ENCODE data around the gene GPR137C. TPM values are rescaled to one million over a fixed set of nuclear protein-coding genes. Genes with fewer than 3 reads are reported as not detected.

Gene GPR137C
- total RNA-seq, 1 donor from 2014 or later: 0.74 TPM

DNA sequence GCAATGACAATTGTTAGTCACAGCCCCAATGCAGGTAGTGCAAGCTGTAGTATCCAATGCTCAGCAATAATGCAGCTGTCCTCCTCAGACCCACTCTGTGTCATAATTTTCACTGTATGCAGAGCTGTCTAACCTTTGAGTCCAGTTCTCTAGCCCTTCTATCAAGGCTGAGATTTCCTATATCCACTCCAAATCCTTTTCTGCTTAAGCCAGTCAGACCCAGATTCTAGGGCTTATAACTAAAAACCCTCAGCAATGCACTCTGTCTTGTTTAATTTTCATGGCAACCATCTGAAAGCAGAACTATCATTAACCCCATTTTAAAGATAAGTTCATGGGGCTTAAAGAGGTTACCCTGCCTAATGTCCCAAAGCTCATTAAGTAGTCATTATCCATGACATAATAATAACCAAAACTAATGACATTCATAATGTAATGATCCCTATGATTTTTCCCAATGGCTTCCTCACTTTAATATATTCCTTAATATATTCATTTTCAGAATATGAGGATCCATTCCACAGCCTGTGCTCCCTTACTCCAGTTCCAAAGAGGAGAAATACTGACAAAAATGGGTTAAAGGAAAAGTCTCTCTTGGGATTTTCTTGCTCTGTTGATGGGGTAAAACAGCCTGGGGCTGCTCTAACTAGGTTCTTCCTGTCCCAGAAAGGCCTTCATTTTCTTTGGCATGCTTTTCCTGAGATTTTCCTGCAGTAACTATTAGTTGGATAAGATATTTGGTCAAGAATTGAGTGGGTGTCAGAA lies 29.9 kb upstream of the GPR137C start:
- intact Hi-C loops (cut with DNase I): no loop called here
- no peak for DNase-seq (ENCODE audit: extremely low spot score in 2 of 2)

GRCh38 chr14:52527052-52527451 lies 25.6 kb upstream of the GPR137C start:
- intact Hi-C loops (cut with DNase I): loop anchor here (5.0 kb wide), 1 partner anchor 1770 kb away; no protein-coding TSS in a partner anchor

More for the DNA sequence above, 29.9 kb upstream of the GPR137C start:
- H3K27ac ChIP-seq: no peak overlapping the region
- H3K4me1 ChIP-seq: no peaks in the 10 kb centered on the region
- no peaks in the 10 kb centered on the region for H3K36me3 ChIP-seq
- H3K4me3 ChIP-seq: no peak overlapping the region
- TF ChIP-seq POLR2A (IDR thresholded peaks at IDR 0.05): no peak
- no peak for TF ChIP-seq POLR2AphosphoS5 (IDR thresholded peaks at IDR 0.05; ENCODE audit: insufficient read depth in 1 of 2, low read depth in 1 of 2)
- TF ChIP-seq, protein P1, sequence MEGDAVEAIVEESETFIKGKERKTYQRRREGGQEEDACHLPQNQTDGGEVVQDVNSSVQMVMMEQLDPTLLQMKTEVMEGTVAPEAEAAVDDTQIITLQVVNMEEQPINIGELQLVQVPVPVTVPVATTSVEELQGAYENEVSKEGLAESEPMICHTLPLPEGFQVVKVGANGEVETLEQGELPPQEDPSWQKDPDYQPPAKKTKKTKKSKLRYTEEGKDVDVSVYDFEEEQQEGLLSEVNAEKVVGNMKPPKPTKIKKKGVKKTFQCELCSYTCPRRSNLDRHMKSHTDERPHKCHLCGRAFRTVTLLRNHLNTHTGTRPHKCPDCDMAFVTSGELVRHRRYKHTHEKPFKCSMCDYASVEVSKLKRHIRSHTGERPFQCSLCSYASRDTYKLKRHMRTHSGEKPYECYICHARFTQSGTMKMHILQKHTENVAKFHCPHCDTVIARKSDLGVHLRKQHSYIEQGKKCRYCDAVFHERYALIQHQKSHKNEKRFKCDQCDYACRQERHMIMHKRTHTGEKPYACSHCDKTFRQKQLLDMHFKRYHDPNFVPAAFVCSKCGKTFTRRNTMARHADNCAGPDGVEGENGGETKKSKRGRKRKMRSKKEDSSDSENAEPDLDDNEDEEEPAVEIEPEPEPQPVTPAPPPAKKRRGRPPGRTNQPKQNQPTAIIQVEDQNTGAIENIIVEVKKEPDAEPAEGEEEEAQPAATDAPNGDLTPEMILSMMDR (IDR thresholded peaks at IDR 0.05): no peak
- no peaks in the 10 kb centered on the region for H3K27me3 ChIP-seq
- H3K9me3 ChIP-seq: no peaks in the 10 kb centered on the region

GRCh38 chr14:52531481-52531880 lies 21.2 kb upstream of the GPR137C start:
- H3K36me3 ChIP-seq: peaks cover 0 to 6% of the 10 kb centered on the region in 2 donors
- no peak for DNase-seq (ENCODE audit: extremely low spot score in 2 of 2)
- no peaks in the 10 kb centered on the region for H3K4me1 ChIP-seq
- no peaks in the 10 kb centered on the region for H3K9me3 ChIP-seq
- H3K4me3 ChIP-seq: no peak overlapping the region
- no peak overlapping the region for H3K27ac ChIP-seq
- TF ChIP-seq POLR2A (IDR thresholded peaks at IDR 0.05) (no peak), POLR2AphosphoS5 (IDR thresholded peaks at IDR 0.05; ENCODE audit: insufficient read depth in 1 of 2, low read depth in 1 of 2) (no peak)
- TF ChIP-seq, protein P1 (IDR thresholded peaks at IDR 0.05): no peak
- no peaks in the 10 kb centered on the region for H3K27me3 ChIP-seq
- intact Hi-C loops (cut with DNase I): no loop called here

More at GRCh38 chr14:52527052-52527451, 25.6 kb upstream of the GPR137C start:
- H3K4me3 ChIP-seq: no peak overlapping the region
- no peak for DNase-seq (ENCODE audit: extremely low spot score in 2 of 2)
- no peaks in the 10 kb centered on the region for H3K4me1 ChIP-seq
- H3K27ac ChIP-seq: no peak overlapping the region
- TF ChIP-seq POLR2A (IDR thresholded peaks at IDR 0.05) (no peak), POLR2AphosphoS5 (IDR thresholded peaks at IDR 0.05; ENCODE audit: insufficient read depth in 1 of 2, low read depth in 1 of 2) (no peak)
- H3K9me3 ChIP-seq: no peaks in the 10 kb centered on the region
- H3K36me3 ChIP-seq: no peaks in the 10 kb centered on the region
- no peaks in the 10 kb centered on the region for H3K27me3 ChIP-seq

DNA sequence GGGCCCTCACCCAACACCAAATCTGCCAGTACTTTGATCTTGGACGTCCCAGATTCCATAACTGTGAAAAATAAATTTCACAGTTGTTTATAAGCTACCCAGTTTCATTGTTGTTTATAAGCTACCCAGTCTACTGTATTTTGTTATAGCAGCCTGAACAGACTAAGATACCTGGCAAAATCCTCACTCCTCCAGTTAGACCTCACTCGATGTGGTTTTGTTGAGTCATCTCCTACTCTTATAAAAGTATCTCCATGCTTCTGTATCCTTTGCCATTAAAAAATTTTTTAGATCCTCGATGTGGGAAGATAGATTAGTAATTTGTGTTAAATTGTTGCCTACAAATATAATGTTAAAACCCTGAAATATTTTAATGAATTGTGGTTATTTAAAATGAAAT lies 16.4 kb upstream of the GPR137C start:
- Histone ChIP-seq H3K27ac (no peak overlapping the region), H3K9me3 (no peaks in the 10 kb centered on the region), H3K4me3 (no peak overlapping the region), H3K36me3 (peaks cover 0 to 6% of the 10 kb centered on the region in 2 donors), H3K4me1 (no peaks in the 10 kb centered on the region), H3K27me3 (no peaks in the 10 kb centered on the region)
- no peak for TF ChIP-seq POLR2AphosphoS5 (IDR thresholded peaks at IDR 0.05; ENCODE audit: insufficient read depth in 1 of 2, low read depth in 1 of 2)
- no peak for TF ChIP-seq POLR2A (IDR thresholded peaks at IDR 0.05)
- TF ChIP-seq, protein P1 (IDR thresholded peaks at IDR 0.05): no peak
- intact Hi-C loops (cut with DNase I): no loop called here
- no peak for DNase-seq (ENCODE audit: extremely low spot score in 2 of 2)

DNA sequence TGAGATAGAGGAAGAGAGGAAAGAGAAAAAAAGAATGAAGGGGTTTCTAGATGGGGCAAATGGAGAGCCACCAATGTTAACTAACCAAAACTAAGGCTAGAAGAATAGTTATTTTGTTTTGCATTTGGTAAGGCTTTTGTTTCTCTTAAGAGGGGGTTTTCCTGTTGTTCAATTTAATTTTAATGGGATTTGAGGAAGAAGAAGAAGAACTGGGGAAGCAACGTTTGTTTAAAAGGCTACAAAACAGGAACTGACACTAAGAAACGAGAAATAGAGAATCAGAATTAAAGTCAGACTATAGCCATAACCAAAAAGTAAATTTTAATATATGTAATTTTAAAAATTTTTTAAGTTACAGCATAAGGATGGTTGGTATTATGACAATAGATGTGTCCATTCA lies 14.0 kb upstream of the GPR137C start:
- no peaks in the 10 kb centered on the region for H3K9me3 ChIP-seq
- no peaks in the 10 kb centered on the region for H3K4me1 ChIP-seq
- no peaks in the 10 kb centered on the region for H3K27me3 ChIP-seq
- intact Hi-C loops (cut with DNase I): no loop called here
- no peak for DNase-seq (ENCODE audit: extremely low spot score in 2 of 2)
- peaks cover 0 to 6% of the 10 kb centered on the region in 2 donors for H3K36me3 ChIP-seq
- H3K4me3 ChIP-seq: no peak overlapping the region
- TF ChIP-seq, protein P1 (IDR thresholded peaks at IDR 0.05): no peak
- no peak overlapping the region for H3K27ac ChIP-seq

Measured in vagina (tissue), 2 donors.